Kidney capillary endothelial cell (primary cell): Measurements from ENCODE around the gene CEP152.
"Not testable (repeated sequence)": the region's sequence is repeated elsewhere in the genome, so short reads cannot be mapped to it uniquely, and the experiment has no call there.

Source experiments
- DNase-seq: peaks from one replicate; pipeline ENCODE4 v3.0.0-alpha.2; 2018; ENCODE audit warnings: low spot score

The CEP152 gene

GRCh38 chr15:48811325-48811958 lies 573 bp upstream of the CEP152 start:
- DNase-seq = no peak

GRCh38 chr15:48806151-48806550 lies 4.7 kb downstream of the CEP152 start:
- peak; percentile 10 for DNase-seq

GRCh38 chr15:48805591-48805990 lies 5.3 kb downstream of the CEP152 start:
- no peak for DNase-seq

- no peak for DNase-seq
Measured at GRCh38 chr15:48803877-48804276, 7.0 kb downstream of the CEP152 start.

GRCh38 chr15:48802867-48803266 lies 8.0 kb downstream of the CEP152 start:
- DNase-seq = peak; percentile 10

GRCh38 chr15:48802257-48802656 lies 8.6 kb downstream of the CEP152 start:
- no peak for DNase-seq

GRCh38 chr15:48800811-48801455 lies 9.9 kb downstream of the CEP152 start:
- peak; percentile 42 for DNase-seq

- DNase-seq = no peak
Measured at GRCh38 chr15:48800245-48800644, 10.6 kb downstream of the CEP152 start.

GRCh38 chr15:48798319-48798718 lies 12.6 kb downstream of the CEP152 start:
- DNase-seq = no peak

GRCh38 chr15:48796930-48797329 lies 13.9 kb downstream of the CEP152 start:
- no peak for DNase-seq

- DNase-seq = no peak
Measured at GRCh38 chr15:48796521-48796920, 14.3 kb downstream of the CEP152 start.

GRCh38 chr15:48795901-48796300 lies 15.0 kb downstream of the CEP152 start:
- DNase-seq = no peak

GRCh38 chr15:48794697-48795134 lies 16.2 kb downstream of the CEP152 start:
- no peak for DNase-seq

- DNase-seq = no peak
Measured at GRCh38 chr15:48792408-48792807, 18.5 kb downstream of the CEP152 start.

GRCh38 chr15:48790466-48791115 lies 20.3 kb downstream of the CEP152 start:
- not testable (repeated sequence) for DNase-seq

GRCh38 chr15:48785712-48786111 lies 25.2 kb downstream of the CEP152 start:
- no peak for DNase-seq

- DNase-seq = no peak
Measured at GRCh38 chr15:48785195-48785594, 25.7 kb downstream of the CEP152 start.

GRCh38 chr15:48784756-48785155 lies 26.1 kb downstream of the CEP152 start:
- DNase-seq = no peak

- no peak for DNase-seq
Measured at GRCh38 chr15:48782911-48783310, 28.0 kb downstream of the CEP152 start.

- no peak for DNase-seq
Measured at GRCh38 chr15:48781481-48782081, 29.3 kb downstream of the CEP152 start.

- no peak for DNase-seq
Measured at GRCh38 chr15:48781017-48781416, 29.9 kb downstream of the CEP152 start.

GRCh38 chr15:48778331-48778730 lies 32.5 kb downstream of the CEP152 start:
- DNase-seq = no peak
